DND-41 (cell line): Measurements from ENCODE around the gene MRPL53.
A peak's percentile ranks its signal among the peaks of the same experiment; 100 is the strongest.

Source experiments
- ATAC-seq: fragments of 200-7000 bp; cut with Tn5 transposase; 3 replicates; pipeline ENCODE4 v1.9.1; 2021; ENCODE audit warnings: low read depth; ENCODE audit not compliant: insufficient read depth
- DNase-seq: peaks from one replicate; pipeline ENCODE4 v3.0.0-alpha.2; 2020
- H2AFZ ChIP-seq: 2 replicates; pipeline ENCODE4 v1.6.0; 2012; ENCODE audit warnings: low read depth, low read length
- H3K27ac ChIP-seq: 2 replicates; pipeline ENCODE4 v1.5.1; 2012; ENCODE audit warnings: low read length, inconsistent platforms
- H3K27me3 ChIP-seq: fragments of 200-600 bp; sonication (generic); 2 replicates; pipeline ENCODE4 v1.6.0; 2012; ENCODE audit warnings: low read length, mild to moderate bottlenecking, inconsistent platforms; ENCODE audit not compliant: insufficient read depth, poor library complexity
- H3K36me3 ChIP-seq: 2 replicates; pipeline ENCODE4 v1.5.1; 2012; ENCODE audit warnings: low read length, inconsistent platforms; ENCODE audit not compliant: insufficient read depth
- H3K4me1 ChIP-seq: 2 replicates; pipeline ENCODE4 v1.5.1; 2012; ENCODE audit warnings: mild to moderate bottlenecking, low read length; ENCODE audit not compliant: insufficient read depth
- H3K4me2 ChIP-seq: 2 replicates; pipeline ENCODE4 v1.6.0; 2012; ENCODE audit warnings: mild to moderate bottlenecking, moderate library complexity, low read length, inconsistent platforms; ENCODE audit not compliant: insufficient read depth
- H3K4me3 ChIP-seq, 2 experiments: fragments of 200-600 bp in 1 of 2; shearing (Covaris generic) in 1 of 2; 2 replicates each; pipeline ENCODE4 v1.5.1; 2012 to 2016; ENCODE audit warnings: inconsistent platforms in 2 of 2, low read length in 2 of 2, mild to moderate bottlenecking in 2 of 2, low read depth in 1 of 2, moderate library complexity in 1 of 2
- H3K79me2 ChIP-seq: 2 replicates; pipeline ENCODE4 v1.6.0; 2012; ENCODE audit warnings: low read length, inconsistent platforms; ENCODE audit not compliant: insufficient read depth
- H3K9ac ChIP-seq: 2 replicates; pipeline ENCODE4 v1.6.0; 2012; ENCODE audit warnings: low read depth, mild to moderate bottlenecking, inconsistent platforms, low read length, moderate library complexity
- H3K9me3 ChIP-seq: 2 replicates; pipeline ENCODE4 v1.5.1; 2012; ENCODE audit warnings: low read length, moderate library complexity, mild to moderate bottlenecking, inconsistent platforms; ENCODE audit not compliant: insufficient read depth, severe bottlenecking
- H4K20me1 ChIP-seq: 2 replicates; pipeline ENCODE4 v1.6.0; 2012; ENCODE audit warnings: low read length; ENCODE audit not compliant: insufficient read depth
- EZH2 ChIP-seq: IDR thresholded peaks from 3 replicates; pipeline ENCODE4 v1.6.1; 2012; ENCODE audit warnings: borderline replicate concordance, low read depth, mild to moderate bottlenecking, moderate library complexity, low read length, inconsistent platforms; ENCODE audit not compliant: severe bottlenecking
- TF ChIP-seq, protein P1 (sequence below): IDR thresholded peaks from 2 replicates; pipeline ENCODE4 v1.5.1; 2012; ENCODE audit warnings: borderline replicate concordance, low read length, moderate library complexity, mild to moderate bottlenecking; ENCODE audit not compliant: poor library complexity, severe bottlenecking; ENCODE audit errors: extremely low read depth

The MRPL53 gene

DNA sequence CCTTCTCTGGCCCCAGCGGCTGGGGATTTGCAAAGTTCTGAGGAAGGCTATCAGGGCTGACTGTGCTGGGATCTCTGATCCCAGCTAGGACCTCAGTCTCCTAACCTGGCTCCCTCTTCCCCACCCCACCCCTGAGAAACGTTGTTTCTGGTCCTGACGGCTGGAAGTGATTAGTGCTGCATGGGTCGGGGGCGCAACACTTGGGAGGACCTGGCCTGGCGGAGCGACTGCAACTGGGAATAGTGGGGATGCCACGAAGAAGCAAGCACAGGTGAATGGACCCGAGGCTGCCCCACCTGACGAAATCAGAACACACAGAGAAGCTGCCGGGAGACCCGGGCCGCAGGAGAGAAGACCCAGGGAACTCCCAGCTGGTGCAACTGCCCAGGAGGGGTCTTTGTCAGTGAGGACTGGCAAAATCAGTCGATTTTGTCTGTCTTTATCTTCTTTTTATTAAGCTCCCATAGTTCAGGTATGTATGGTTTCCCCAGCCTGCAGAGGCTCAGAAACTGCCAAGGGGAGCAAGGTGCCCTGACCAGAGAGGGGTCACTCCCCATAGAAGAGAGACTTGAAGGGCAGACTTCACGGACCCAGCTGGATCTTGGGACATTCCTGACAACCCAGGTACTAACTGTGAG is 27.6 kb upstream of the MRPL53 start:
- H3K4me2 ChIP-seq: no peak overlapping the region
- H3K27me3 ChIP-seq: no peaks in the 10 kb centered on the region
- no peak overlapping the region for H2AFZ ChIP-seq
- H3K27ac ChIP-seq: no peak overlapping the region
- no peaks in the 10 kb centered on the region for H4K20me1 ChIP-seq
- peaks cover under 1% of the 10 kb centered on the region for H3K36me3 ChIP-seq
- no peak overlapping the region for H3K9ac ChIP-seq
- TF ChIP-seq, protein P1, sequence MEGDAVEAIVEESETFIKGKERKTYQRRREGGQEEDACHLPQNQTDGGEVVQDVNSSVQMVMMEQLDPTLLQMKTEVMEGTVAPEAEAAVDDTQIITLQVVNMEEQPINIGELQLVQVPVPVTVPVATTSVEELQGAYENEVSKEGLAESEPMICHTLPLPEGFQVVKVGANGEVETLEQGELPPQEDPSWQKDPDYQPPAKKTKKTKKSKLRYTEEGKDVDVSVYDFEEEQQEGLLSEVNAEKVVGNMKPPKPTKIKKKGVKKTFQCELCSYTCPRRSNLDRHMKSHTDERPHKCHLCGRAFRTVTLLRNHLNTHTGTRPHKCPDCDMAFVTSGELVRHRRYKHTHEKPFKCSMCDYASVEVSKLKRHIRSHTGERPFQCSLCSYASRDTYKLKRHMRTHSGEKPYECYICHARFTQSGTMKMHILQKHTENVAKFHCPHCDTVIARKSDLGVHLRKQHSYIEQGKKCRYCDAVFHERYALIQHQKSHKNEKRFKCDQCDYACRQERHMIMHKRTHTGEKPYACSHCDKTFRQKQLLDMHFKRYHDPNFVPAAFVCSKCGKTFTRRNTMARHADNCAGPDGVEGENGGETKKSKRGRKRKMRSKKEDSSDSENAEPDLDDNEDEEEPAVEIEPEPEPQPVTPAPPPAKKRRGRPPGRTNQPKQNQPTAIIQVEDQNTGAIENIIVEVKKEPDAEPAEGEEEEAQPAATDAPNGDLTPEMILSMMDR: no peak
- TF ChIP-seq EZH2: no peak
- DNase-seq (no peak), ATAC-seq (no peak)
- peaks cover 27% of the 10 kb centered on the region for H3K4me1 ChIP-seq
- no peaks in the 10 kb centered on the region for H3K9me3 ChIP-seq
- no peak overlapping the region for H3K4me3 ChIP-seq
- H3K79me2 ChIP-seq: peaks cover 17% of the 10 kb centered on the region

DNA sequence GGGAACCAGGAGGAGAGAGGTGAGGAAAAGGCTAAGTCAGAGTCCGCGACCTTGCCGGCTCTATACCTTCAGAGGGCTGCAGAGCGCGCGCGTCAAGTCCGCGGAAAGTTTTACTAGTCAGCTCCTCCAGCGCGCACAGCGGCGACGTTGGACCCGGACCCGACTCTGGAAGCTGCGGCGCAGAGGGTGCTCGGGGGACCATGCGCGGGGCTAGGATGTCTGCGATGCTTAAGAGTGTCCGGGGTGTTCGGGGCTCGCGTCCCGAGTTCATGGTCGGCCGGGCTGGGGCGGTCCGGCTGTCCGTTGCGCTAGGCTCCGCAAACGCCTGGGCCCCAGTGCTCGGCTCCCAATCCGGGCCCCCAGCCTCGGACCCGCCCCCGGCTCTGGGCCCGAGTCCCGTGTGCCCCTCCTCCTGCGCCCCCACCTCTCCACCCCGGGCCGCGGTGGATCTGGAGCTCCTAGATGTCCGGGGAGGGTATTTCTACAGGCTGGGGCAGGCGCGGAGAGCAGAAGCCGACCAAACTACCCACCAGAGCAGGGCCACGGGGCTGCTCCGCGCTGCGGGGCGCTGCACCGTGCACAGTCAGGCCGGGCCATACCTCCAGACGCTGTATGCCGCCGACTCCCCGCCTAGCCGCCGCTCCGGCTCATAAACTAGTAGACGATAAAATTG is 26.9 kb upstream of the MRPL53 start, which contains the start of gene LBX2:
TSS of gene LBX2 (minus strand) at position 337 of the 673 bp plus-strand sequence. CDS start at position 271, 66 bp downstream.
- H3K9me3 ChIP-seq: no peaks in the 10 kb centered on the region
- no peak for DNase-seq
- H3K36me3 ChIP-seq: peaks cover under 1% of the 10 kb centered on the region
- peaks cover 17% of the 10 kb centered on the region for H3K79me2 ChIP-seq
- ATAC-seq: no peak
- peaks cover 22% of the 10 kb centered on the region for H3K4me1 ChIP-seq
- peak within 1 kb of the TSS; percentile 71 for H3K9ac ChIP-seq
- H3K4me2 ChIP-seq: peak within 1 kb of the TSS; percentile 75
- H2AFZ ChIP-seq: peak within 1 kb of the TSS; percentile 87
- no peaks in the 10 kb centered on the region for H3K27me3 ChIP-seq
- peak within 1 kb of the TSS; percentile 83; the same call in 1 of the 2 replicates for H3K27ac ChIP-seq
- TF ChIP-seq, protein P1: no peak
- TF ChIP-seq EZH2: no peak
- H4K20me1 ChIP-seq: no peaks in the 10 kb centered on the region
- peak within 1 kb of the TSS in 1 of 2 experiments; percentile 70; a peak in 3 of 4 replicates for H3K4me3 ChIP-seq

DNA sequence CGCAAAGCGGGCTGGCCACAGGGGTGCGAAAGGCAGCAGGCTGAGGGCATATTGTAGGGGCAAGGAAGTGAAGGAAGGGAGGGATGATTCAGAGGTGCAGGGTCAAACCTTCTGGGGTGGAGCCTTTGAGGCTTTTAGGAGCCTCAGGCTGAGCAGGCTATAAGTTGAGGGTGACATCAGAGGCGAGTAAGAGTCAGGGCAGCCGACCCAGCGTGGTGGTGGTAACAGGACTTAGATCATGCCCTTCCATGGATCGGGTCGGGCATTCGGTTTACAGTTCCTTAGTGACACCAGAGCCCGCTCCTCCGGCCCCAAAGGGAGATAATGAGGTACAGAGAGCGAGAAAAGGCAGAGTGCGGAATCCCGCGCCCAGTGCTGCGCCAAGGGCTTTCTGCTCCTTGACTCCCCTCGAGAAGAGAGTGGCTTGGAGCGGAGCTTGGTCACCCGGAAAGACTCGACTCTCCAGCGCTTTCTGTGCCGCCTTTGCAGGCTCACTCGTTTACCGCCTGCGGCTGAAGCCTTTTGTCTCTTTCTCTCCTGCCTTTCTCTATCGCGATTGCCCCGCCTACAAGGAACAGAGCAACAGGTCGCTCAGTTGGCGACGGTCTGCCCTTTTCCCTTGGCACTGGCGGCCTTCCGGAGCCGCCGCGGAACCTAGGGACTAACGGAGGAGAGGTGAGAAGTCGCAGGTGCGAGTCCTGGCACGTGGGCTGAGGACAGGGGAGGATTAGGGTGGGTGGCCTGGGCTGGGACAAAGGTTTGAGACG is 26.2 kb upstream of the MRPL53 start:
- peak overlapping the region; percentile 87 for H2AFZ ChIP-seq
- peak overlapping the region; percentile 30 to 70; a peak in 3 of 4 replicates for H3K4me3 ChIP-seq

More for the DNA sequence above, 26.2 kb upstream of the MRPL53 start:
- TF ChIP-seq EZH2: no peak
- peak overlapping the region; percentile 71 for H3K9ac ChIP-seq
- DNase-seq: no peak
- peak overlapping the region; percentile 75 for H3K4me2 ChIP-seq
- ATAC-seq: peak; percentile 40; the same call in 2 of the 3 replicates
- peaks cover 17% of the 10 kb centered on the region for H3K79me2 ChIP-seq
- no peaks in the 10 kb centered on the region for H4K20me1 ChIP-seq
- H3K4me1 ChIP-seq: peaks cover 22% of the 10 kb centered on the region
- peaks cover 7% of the 10 kb centered on the region for H3K36me3 ChIP-seq
- peak overlapping the region; percentile 83 for H3K27ac ChIP-seq
- no peaks in the 10 kb centered on the region for H3K27me3 ChIP-seq
- H3K9me3 ChIP-seq: no peaks in the 10 kb centered on the region
